Neural progenitor cell (in vitro differentiated cells): ENCODE results near the gene MYOCOS. TPM values are rescaled to one million over a fixed set of nuclear protein-coding genes. Genes with fewer than 3 reads are reported as not detected.

Experiments used
- DNase-seq: peaks from one replicate; pipeline ENCODE4 v3.0.0-alpha.2; 2016; ENCODE audit warnings: low spot score
- H2AFZ ChIP-seq: fragments of 200-600 bp; sonication (generic); replicated peaks from 2 replicates; pipeline ENCODE4 v1.6.1; 2016; ENCODE audit warnings: antibody characterized with exemption
- H3F3A ChIP-seq: fragments of 200-600 bp; sonication (generic); 2 replicates; pipeline ENCODE4 v1.6.1; 2016; ENCODE audit warnings: antibody characterized with exemption, low read depth
- H3K27ac ChIP-seq: fragments of 200-600 bp; sonication (generic); 2 replicates; pipeline ENCODE4 v1.5.1; 2016; ENCODE audit warnings: mild to moderate bottlenecking
- H3K27me3 ChIP-seq: fragments of 200-600 bp; sonication (generic); 2 replicates; pipeline ENCODE4 v1.6.1; 2016; ENCODE audit warnings: mild to moderate bottlenecking, moderate library complexity
- H3K36me3 ChIP-seq: fragments of 200-600 bp; sonication (generic); 2 replicates; pipeline ENCODE4 v1.5.1; 2016
- H3K4me1 ChIP-seq: fragments of 200-600 bp; sonication (generic); 2 replicates; pipeline ENCODE4 v1.6.1; 2016; ENCODE audit warnings: mixed run types
- H3K4me2 ChIP-seq: fragments of 200-600 bp; sonication (generic); 2 replicates; pipeline ENCODE4 v1.6.1; 2016
- H3K4me3 ChIP-seq: fragments of 200-600 bp; sonication (generic); 2 replicates; pipeline ENCODE4 v1.5.1; 2016
- H3K79me2 ChIP-seq: fragments of 200-600 bp; sonication (generic); 2 replicates; pipeline ENCODE4 v1.6.1; 2016; ENCODE audit warnings: low read depth
- H3K9ac ChIP-seq: fragments of 200-600 bp; sonication (generic); 2 replicates; pipeline ENCODE4 v1.6.1; 2016
- H3K9me3 ChIP-seq: fragments of 200-600 bp; sonication (generic); 2 replicates; pipeline ENCODE4 v1.5.1; 2016; ENCODE audit warnings: low read depth
- H4K20me1 ChIP-seq: fragments of 200-600 bp; sonication (generic); 2 replicates; pipeline ENCODE4 v1.6.1; 2016; ENCODE audit warnings: low read depth
- H3K27ac Mint-ChIP-seq: 3 replicates; pipeline ENCODE4 v1.8.0; 2021; ENCODE audit warnings: mixed read lengths
- H3K27me3 Mint-ChIP-seq: 2 replicates; pipeline ENCODE4 v1.8.0; 2022; ENCODE audit warnings: low read depth, mild to moderate bottlenecking, inconsistent platforms, moderate library complexity, mixed read lengths; ENCODE audit not compliant: insufficient read depth
- H3K36me3 Mint-ChIP-seq: 3 replicates; pipeline ENCODE4 v1.8.0; 2021; ENCODE audit warnings: mixed read lengths
- H3K4me1 Mint-ChIP-seq: 3 replicates; pipeline ENCODE4 v1.8.0; 2021; ENCODE audit warnings: mixed read lengths
- H3K4me3 Mint-ChIP-seq: 3 replicates; pipeline ENCODE4 v1.8.0; 2021; ENCODE audit warnings: mild to moderate bottlenecking, moderate library complexity, mixed read lengths
- H3K9me3 Mint-ChIP-seq: 3 replicates; pipeline ENCODE4 v1.8.0; 2020; ENCODE audit warnings: mixed read lengths
- EZH2 ChIP-seq: fragments of 200-600 bp; sonication (generic); IDR thresholded peaks from 2 replicates; pipeline ENCODE4 v1.6.1; 2017; ENCODE audit warnings: antibody characterized with exemption, mild to moderate bottlenecking, moderate library complexity
- EZH2phosphoT487 ChIP-seq: fragments of 200-600 bp; sonication (generic); IDR thresholded peaks from 2 replicates; pipeline ENCODE4 v1.6.1; 2017; ENCODE audit warnings: antibody characterized with exemption
- total RNA-seq: library from RNA; depleted of rRNA; stranded (reverse); fragments of >200 nt; gene quantifications from 2 replicates; pipeline ENCODE4 v1.2.3, GENCODE V29; 2015; ENCODE audit warnings: low replicate concordance
- TF ChIP-seq, protein P1 (sequence below): fragments of 200-600 bp; sonication (generic); IDR thresholded peaks from 2 replicates; pipeline ENCODE4 v1.5.1; 2017; ENCODE audit warnings: antibody characterized with exemption, mild to moderate bottlenecking

MYOCOS gene
- total RNA-seq, 1 donor from 2014 or later: not detected

DNA sequence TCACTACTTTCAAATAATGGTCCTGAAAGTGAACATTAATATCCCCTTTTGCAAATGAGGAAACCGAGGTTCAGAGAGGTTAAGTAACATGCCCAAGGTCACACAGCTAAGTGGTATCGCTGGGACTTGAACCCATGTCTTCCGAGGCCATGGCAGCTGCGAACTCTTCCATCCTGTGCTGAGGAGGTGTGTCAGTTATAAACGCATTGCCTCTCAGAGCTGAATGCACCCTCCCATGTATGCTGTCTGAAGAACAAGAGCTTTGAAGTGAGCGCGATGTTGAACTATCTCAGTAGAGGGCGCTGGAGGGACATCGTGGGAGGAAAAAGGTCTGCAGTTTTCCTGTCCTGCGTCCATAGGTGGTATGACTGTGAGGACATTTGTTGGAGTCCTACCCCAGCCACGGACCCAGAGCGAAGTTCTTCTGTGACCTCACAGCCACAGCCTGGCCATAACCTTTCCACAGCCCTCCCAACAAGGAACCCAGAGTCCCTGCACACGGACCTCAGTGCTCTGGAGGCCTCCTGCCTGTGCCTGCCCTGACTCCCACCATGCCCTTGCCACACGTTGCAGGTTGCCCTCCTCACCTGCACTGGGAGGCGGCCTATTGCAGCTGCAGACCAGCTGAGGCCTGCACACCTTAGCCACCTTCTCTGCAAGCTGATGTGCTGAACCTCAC lies 22.9 kb downstream of the MYOCOS start:
- H3K4me3 ChIP-seq: no peak overlapping the region
- H2AFZ ChIP-seq: peak overlapping the region; percentile 97
- peak overlapping the region; percentile 38 for H3K4me2 ChIP-seq
- DNase-seq: peak; percentile 89
- Mint-ChIP-seq H3K36me3 (no peaks in the 10 kb centered on the region), H3K4me3 (no peak overlapping the region), H3K27ac (peak overlapping the region; percentile 22), H3K27me3 (peaks cover 4% of the 10 kb centered on the region), H3K4me1 (peaks cover 10% of the 10 kb centered on the region), H3K9me3 (no peaks in the 10 kb centered on the region)
- H3K79me2 ChIP-seq: no peaks in the 10 kb centered on the region
- TF ChIP-seq EZH2: no peak
- TF ChIP-seq, protein P1, sequence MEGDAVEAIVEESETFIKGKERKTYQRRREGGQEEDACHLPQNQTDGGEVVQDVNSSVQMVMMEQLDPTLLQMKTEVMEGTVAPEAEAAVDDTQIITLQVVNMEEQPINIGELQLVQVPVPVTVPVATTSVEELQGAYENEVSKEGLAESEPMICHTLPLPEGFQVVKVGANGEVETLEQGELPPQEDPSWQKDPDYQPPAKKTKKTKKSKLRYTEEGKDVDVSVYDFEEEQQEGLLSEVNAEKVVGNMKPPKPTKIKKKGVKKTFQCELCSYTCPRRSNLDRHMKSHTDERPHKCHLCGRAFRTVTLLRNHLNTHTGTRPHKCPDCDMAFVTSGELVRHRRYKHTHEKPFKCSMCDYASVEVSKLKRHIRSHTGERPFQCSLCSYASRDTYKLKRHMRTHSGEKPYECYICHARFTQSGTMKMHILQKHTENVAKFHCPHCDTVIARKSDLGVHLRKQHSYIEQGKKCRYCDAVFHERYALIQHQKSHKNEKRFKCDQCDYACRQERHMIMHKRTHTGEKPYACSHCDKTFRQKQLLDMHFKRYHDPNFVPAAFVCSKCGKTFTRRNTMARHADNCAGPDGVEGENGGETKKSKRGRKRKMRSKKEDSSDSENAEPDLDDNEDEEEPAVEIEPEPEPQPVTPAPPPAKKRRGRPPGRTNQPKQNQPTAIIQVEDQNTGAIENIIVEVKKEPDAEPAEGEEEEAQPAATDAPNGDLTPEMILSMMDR: peak; percentile 86
- no peak overlapping the region for H3K9ac ChIP-seq
- no peaks in the 10 kb centered on the region for H3K36me3 ChIP-seq
- H3F3A ChIP-seq: no peaks in the 10 kb centered on the region
- peaks cover 4% of the 10 kb centered on the region for H3K4me1 ChIP-seq
- no peaks in the 10 kb centered on the region for H4K20me1 ChIP-seq
- H3K27me3 ChIP-seq: no peaks in the 10 kb centered on the region
- H3K9me3 ChIP-seq: no peaks in the 10 kb centered on the region
- no peak overlapping the region for H3K27ac ChIP-seq

DNA sequence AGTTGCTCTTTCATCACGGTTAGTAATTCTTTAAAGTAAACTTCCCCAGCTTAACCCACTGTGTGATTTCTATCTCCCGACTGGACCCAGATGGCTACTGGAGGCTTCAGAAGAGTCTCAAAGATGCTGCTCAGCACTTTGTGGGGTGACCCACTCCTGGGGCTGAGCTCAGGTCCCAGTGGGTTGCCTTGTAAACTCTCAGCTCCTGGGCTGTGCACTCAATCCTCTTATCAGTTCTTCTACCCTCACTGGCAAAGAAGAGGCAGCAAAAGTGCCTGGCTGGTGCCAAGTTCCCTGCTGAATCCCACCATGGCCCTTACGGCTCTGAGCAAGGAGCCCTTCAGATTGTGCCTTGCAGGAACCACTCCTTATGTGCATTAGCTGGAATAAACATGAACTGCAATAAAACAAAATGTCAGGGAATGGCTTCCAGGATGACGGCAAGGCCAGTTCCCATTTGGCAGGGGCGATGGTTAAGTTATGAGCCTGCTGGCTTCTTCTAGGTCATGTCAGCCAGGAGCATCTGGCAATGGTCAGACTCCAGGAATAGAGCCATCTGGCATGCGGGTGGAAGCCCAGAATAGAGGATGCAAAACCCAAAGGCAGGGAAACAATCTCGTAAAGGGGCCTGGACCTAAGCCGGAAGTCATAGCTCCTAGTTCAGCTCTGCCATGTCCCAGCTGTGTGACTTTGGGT lies 23.7 kb downstream of the MYOCOS start:
- Histone ChIP-seq H3K9me3 (no peaks in the 10 kb centered on the region), H3K36me3 (no peaks in the 10 kb centered on the region), H3K9ac (no peak overlapping the region), H3F3A (no peaks in the 10 kb centered on the region), H2AFZ (peak overlapping the region; percentile 97), H4K20me1 (no peaks in the 10 kb centered on the region), H3K27me3 (no peaks in the 10 kb centered on the region), H3K4me1 (peaks cover 4% of the 10 kb centered on the region), H3K4me2 (no peak overlapping the region), H3K27ac (no peak overlapping the region), H3K79me2 (no peaks in the 10 kb centered on the region), H3K4me3 (no peak overlapping the region)
- Mint-ChIP-seq H3K36me3 (no peaks in the 10 kb centered on the region), H3K4me3 (no peak overlapping the region), H3K9me3 (no peaks in the 10 kb centered on the region), H3K27ac (peak overlapping the region; percentile 22), H3K4me1 (peaks cover 10% of the 10 kb centered on the region), H3K27me3 (peaks cover 4% of the 10 kb centered on the region)
- TF ChIP-seq EZH2phosphoT487 (no peak), EZH2 (no peak)
- TF ChIP-seq, protein P1: no peak
- no peak for DNase-seq

DNA sequence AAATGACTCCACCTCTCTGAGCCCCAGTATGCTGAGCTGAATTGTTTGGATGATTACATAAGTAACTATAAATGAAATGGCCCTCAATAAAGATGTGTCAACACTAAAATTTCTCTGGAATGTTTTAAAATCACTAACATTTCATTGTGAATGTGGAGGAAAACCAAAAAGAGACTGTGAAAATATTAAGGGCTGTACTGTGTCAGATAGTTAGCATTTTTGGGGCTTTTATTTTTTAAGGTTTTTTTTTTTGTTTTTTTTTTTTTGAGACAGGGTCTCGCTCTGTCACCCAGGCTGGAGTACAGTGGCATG lies 24.2 kb downstream of the MYOCOS start:
- Histone ChIP-seq H3K27ac (no peak overlapping the region), H3K36me3 (no peaks in the 10 kb centered on the region), H4K20me1 (no peaks in the 10 kb centered on the region), H3K27me3 (no peaks in the 10 kb centered on the region), H3K9ac (no peak overlapping the region), H3K4me2 (no peak overlapping the region), H3K4me3 (no peak overlapping the region), H3F3A (no peaks in the 10 kb centered on the region), H3K4me1 (peaks cover 3% of the 10 kb centered on the region), H2AFZ (no peak overlapping the region), H3K79me2 (no peaks in the 10 kb centered on the region), H3K9me3 (no peaks in the 10 kb centered on the region)
- no peaks in the 10 kb centered on the region for H3K36me3 Mint-ChIP-seq
- H3K4me3 Mint-ChIP-seq: no peak overlapping the region
- no peak for TF ChIP-seq EZH2
- no peak for TF ChIP-seq EZH2phosphoT487
- TF ChIP-seq, protein P1: no peak
- H3K9me3 Mint-ChIP-seq: no peaks in the 10 kb centered on the region
- peaks cover 4% of the 10 kb centered on the region for H3K27me3 Mint-ChIP-seq
- peaks cover 8% of the 10 kb centered on the region for H3K4me1 Mint-ChIP-seq
- H3K27ac Mint-ChIP-seq: no peak overlapping the region
- no peak for DNase-seq
